HepG2 (cell line): ENCODE data around the gene SYNGR1.

Source experiments
- BORCS8-MEF2B ChIP-seq: sonication (generic); formaldehyde crosslinking; IDR thresholded peaks from 2 replicates; pipeline ENCODE4 v1.8.0; 2022; ENCODE audit warnings: mild to moderate bottlenecking, missing genetic modification reagents
- EZH2 ChIP-seq: conservative IDR thresholded peaks from 2 replicates; pipeline ENCODE4 v1.6.1; 2012; ENCODE audit warnings: mild to moderate bottlenecking, low read depth, low read length, moderate library complexity
- POLR2A ChIP-seq, 2 experiments: IDR thresholded peaks; 2 replicates each; pipeline ENCODE4 v1.6.1; 2011; ENCODE audit warnings: low read depth in 2 of 2, low read length in 2 of 2, mild to moderate bottlenecking in 1 of 2, moderate library complexity in 1 of 2; ENCODE audit not compliant: insufficient read depth in 1 of 2
- RFX5 ChIP-seq: IDR thresholded peaks from 2 replicates; pipeline ENCODE4 v1.6.1; 2011; ENCODE audit warnings: low read depth, low read length, improper control_type of control experiment
- SALL1 ChIP-seq: sonication (generic); formaldehyde crosslinking; IDR thresholded peaks from 2 replicates; pipeline ENCODE4 v1.8.0; 2022; ENCODE audit warnings: mild to moderate bottlenecking, missing genetic modification reagents
- TBL1XR1 ChIP-seq: fragments of 150-350 bp; IDR thresholded peaks from 2 replicates; pipeline ENCODE4 v1.6.1; 2014; ENCODE audit warnings: borderline replicate concordance, low read length; ENCODE audit not compliant: partially characterized antibody
- ZBTB1 ChIP-seq: sonication (generic); formaldehyde crosslinking; IDR thresholded peaks from 2 replicates; pipeline ENCODE4 v1.4.0; 2020; ENCODE audit warnings: missing genetic modification reagents, borderline replicate concordance
- ZSCAN29 ChIP-seq: sonication (generic); formaldehyde crosslinking; conservative IDR thresholded peaks from 2 replicates; pipeline ENCODE4 v1.4.0; 2020; ENCODE audit warnings: mild to moderate bottlenecking, missing genetic modification reagents
- TF ChIP-seq, protein P1 (sequence below): sonication (generic); formaldehyde crosslinking; IDR thresholded peaks from 2 replicates; pipeline ENCODE4 v1.5.0; 2020; ENCODE audit warnings: mild to moderate bottlenecking, missing genetic modification reagents, moderate library complexity
- TF ChIP-seq, protein P2 (sequence below): sonication (generic); formaldehyde crosslinking; IDR thresholded peaks from 2 replicates; pipeline ENCODE4 v1.5.1; 2020; ENCODE audit warnings: missing genetic modification reagents, mild to moderate bottlenecking, borderline replicate concordance

DNA sequence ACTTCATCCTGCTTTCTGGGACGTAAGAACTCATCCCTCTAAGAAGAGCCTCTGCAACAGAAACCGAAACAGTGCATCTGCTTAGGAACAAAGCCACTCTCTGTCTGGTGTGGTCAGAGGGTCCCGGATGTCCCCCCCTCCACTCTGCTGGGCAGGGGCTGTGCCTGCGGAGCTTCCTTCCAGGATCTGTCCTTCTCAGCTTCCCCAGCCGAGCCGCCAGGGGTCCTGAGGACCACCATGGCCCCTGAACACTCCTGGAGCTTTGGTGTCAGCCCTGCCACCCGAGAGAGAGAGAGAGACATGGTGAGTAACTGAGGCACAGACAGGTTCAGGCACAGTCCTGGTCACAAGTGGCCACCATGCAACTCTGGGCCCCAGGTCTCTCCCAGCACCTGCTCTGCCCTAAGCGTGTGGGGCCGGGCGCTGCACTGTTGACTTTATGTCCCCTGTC, 82.6 kb downstream of the SYNGR1 start:
- TF ChIP-seq, protein P1, sequence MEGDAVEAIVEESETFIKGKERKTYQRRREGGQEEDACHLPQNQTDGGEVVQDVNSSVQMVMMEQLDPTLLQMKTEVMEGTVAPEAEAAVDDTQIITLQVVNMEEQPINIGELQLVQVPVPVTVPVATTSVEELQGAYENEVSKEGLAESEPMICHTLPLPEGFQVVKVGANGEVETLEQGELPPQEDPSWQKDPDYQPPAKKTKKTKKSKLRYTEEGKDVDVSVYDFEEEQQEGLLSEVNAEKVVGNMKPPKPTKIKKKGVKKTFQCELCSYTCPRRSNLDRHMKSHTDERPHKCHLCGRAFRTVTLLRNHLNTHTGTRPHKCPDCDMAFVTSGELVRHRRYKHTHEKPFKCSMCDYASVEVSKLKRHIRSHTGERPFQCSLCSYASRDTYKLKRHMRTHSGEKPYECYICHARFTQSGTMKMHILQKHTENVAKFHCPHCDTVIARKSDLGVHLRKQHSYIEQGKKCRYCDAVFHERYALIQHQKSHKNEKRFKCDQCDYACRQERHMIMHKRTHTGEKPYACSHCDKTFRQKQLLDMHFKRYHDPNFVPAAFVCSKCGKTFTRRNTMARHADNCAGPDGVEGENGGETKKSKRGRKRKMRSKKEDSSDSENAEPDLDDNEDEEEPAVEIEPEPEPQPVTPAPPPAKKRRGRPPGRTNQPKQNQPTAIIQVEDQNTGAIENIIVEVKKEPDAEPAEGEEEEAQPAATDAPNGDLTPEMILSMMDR (CRISPR knock-in tag) = no peak
- no peak for TF ChIP-seq ZSCAN29 (CRISPR knock-in tag)
- TF ChIP-seq ZBTB1 (CRISPR knock-in tag) = no peak
- TF ChIP-seq POLR2A (IDR thresholded peaks at IDR 0.05; ENCODE audit: insufficient read depth in 1 of 2, low read depth in 2 of 2, low read length in 2 of 2) = no peak
- no peak for TF ChIP-seq SALL1 (CRISPR knock-in tag)
- TF ChIP-seq BORCS8-MEF2B = no peak
- TF ChIP-seq, protein P2, sequence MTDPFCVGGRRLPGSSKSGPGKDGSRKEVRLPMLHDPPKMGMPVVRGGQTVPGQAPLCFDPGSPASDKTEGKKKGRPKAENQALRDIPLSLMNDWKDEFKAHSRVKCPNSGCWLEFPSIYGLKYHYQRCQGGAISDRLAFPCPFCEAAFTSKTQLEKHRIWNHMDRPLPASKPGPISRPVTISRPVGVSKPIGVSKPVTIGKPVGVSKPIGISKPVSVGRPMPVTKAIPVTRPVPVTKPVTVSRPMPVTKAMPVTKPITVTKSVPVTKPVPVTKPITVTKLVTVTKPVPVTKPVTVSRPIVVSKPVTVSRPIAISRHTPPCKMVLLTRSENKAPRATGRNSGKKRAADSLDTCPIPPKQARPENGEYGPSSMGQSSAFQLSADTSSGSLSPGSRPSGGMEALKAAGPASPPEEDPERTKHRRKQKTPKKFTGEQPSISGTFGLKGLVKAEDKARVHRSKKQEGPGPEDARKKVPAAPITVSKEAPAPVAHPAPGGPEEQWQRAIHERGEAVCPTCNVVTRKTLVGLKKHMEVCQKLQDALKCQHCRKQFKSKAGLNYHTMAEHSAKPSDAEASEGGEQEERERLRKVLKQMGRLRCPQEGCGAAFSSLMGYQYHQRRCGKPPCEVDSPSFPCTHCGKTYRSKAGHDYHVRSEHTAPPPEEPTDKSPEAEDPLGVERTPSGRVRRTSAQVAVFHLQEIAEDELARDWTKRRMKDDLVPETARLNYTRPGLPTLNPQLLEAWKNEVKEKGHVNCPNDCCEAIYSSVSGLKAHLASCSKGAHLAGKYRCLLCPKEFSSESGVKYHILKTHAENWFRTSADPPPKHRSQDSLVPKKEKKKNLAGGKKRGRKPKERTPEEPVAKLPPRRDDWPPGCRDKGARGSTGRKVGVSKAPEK (CRISPR knock-in tag) = no peak
- TF ChIP-seq TBL1XR1 = no peak
- TF ChIP-seq RFX5 = no peak
- TF ChIP-seq EZH2 = no peak
